Activated CD8-positive, alpha-beta T cell treated with anti-CD3 and anti-CD28 coated beads for 36 hours (primary cell): ENCODE measurements around the gene INPP4B. TPM values are rescaled to one million over a fixed set of nuclear protein-coding genes. Genes with fewer than 3 reads are reported as not detected.

Source experiments
- ATAC-seq: fragments of 200-7000 bp; cut with Tn5 transposase; one replicate; pipeline ENCODE4 v1.10.0; 2021; ENCODE audit warnings: mild to moderate bottlenecking, moderate library complexity
- CTCF ChIA-PET: fragments of 350-600 bp; sonication (Branson Sonifier 250); formaldehyde crosslinking; loops from one replicate; lab custom pipeline; 2021; ENCODE audit warnings: antibody characterized with exemption; lab: Charles Lee
- POLR2A ChIA-PET: fragments of 350-600 bp; sonication (Branson Sonifier 250); formaldehyde crosslinking; loops from one replicate; lab custom pipeline; 2021; ENCODE audit warnings: antibody characterized with exemption; lab: Charles Lee
- DNase-seq: peaks from one replicate; pipeline ENCODE4 v3.0.0-alpha.2; 2020
- H3K27ac Mint-ChIP-seq: one replicate; pipeline ENCODE4 v1.8.0; 2021; ENCODE audit warnings: mild to moderate bottlenecking, mixed read lengths
- H3K27me3 Mint-ChIP-seq: one replicate; pipeline ENCODE4 v1.8.0; 2021; ENCODE audit warnings: mixed read lengths
- H3K36me3 Mint-ChIP-seq: one replicate; pipeline ENCODE4 v1.8.0; 2021; ENCODE audit warnings: low read depth, mixed read lengths
- H3K4me1 Mint-ChIP-seq: one replicate; pipeline ENCODE4 v1.8.0; 2021; ENCODE audit warnings: low read depth, mixed read lengths
- H3K4me3 Mint-ChIP-seq: one replicate; pipeline ENCODE4 v1.8.0; 2021; ENCODE audit warnings: mild to moderate bottlenecking, moderate library complexity, mixed read lengths
- H3K9me3 Mint-ChIP-seq: one replicate; pipeline ENCODE4 v1.8.0; 2021; ENCODE audit warnings: mixed read lengths
- intact Hi-C: fragments of 100-400 bp; cut with micrococcal nuclease; formaldehyde crosslinking; loops from one replicate; pipeline ENCODE4 v1.10.0; 2022
- total RNA-seq, 2 experiments: library from RNA; stranded (reverse); gene quantifications; one replicate each; pipeline ENCODE4 v1.2.3, GENCODE V29; 2021
- TF ChIP-seq, protein P1 (sequence below): fragments of 200-600 bp; IDR thresholded peaks from one replicate; pipeline ENCODE4 v1.8.0; 2022; ENCODE audit warnings: antibody characterized with exemption, mild to moderate bottlenecking

INPP4B gene
- total RNA-seq, 2 experiments from 2014 or later = 46.1 to 46.9 TPM

DNA sequence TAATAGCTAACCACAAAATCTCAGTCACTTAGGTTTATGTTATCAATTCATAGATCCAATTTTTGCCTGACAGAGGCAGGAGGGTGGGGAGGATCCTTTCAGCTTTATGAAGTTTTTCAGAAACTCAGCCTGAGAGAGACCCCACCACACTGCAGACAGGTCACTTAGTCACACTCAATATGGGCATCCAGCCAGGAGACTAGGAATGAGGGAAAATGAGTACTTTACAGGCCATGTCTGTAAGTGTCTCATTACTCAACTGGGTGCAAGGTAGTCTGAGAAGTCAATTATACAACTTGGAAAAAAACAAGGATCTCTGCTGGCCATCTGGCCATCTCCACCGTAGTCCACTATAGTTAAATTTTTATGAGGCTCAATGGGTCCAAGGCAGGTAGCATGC lies 365.9 kb downstream of the INPP4B start:
- POLR2A ChIA-PET = no interaction called here
- DNase-seq (no peak), ATAC-seq (no peak)
- H3K36me3 Mint-ChIP-seq = no peaks in the 10 kb centered on the region
- H3K4me1 Mint-ChIP-seq = peaks cover 4% of the 10 kb centered on the region
- H3K4me3 Mint-ChIP-seq = no peak overlapping the region
- no peak overlapping the region for H3K27ac Mint-ChIP-seq
- H3K9me3 Mint-ChIP-seq = no peaks in the 10 kb centered on the region
- CTCF ChIA-PET = no interaction called here
- TF ChIP-seq, protein P1, sequence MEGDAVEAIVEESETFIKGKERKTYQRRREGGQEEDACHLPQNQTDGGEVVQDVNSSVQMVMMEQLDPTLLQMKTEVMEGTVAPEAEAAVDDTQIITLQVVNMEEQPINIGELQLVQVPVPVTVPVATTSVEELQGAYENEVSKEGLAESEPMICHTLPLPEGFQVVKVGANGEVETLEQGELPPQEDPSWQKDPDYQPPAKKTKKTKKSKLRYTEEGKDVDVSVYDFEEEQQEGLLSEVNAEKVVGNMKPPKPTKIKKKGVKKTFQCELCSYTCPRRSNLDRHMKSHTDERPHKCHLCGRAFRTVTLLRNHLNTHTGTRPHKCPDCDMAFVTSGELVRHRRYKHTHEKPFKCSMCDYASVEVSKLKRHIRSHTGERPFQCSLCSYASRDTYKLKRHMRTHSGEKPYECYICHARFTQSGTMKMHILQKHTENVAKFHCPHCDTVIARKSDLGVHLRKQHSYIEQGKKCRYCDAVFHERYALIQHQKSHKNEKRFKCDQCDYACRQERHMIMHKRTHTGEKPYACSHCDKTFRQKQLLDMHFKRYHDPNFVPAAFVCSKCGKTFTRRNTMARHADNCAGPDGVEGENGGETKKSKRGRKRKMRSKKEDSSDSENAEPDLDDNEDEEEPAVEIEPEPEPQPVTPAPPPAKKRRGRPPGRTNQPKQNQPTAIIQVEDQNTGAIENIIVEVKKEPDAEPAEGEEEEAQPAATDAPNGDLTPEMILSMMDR = no peak
- intact Hi-C loops = no loop called here
- no peaks in the 10 kb centered on the region for H3K27me3 Mint-ChIP-seq

DNA sequence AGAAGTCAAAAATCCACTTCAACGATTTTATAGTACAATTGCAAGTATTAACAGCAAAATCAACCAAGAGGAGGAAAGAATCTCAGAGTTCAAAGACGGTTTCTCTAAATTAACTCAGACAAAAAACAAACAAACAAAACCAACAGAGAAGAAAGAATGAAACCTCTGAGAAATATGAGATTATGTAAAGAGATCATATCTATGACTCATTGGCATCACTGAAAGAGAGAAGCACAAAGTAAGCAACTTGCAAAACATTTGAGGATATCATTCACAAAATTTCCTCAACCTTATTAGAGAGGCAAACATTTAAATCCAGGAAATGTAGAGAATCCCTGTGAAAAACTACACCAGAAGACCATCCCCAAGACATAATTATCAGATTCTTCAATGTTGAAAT lies 370.4 kb downstream of the INPP4B start:
- no peaks in the 10 kb centered on the region for H3K27me3 Mint-ChIP-seq
- ChIA-PET POLR2A (interaction anchor here (0.6 to 0.7 kb wide), 2 partner anchors 66 to 71 kb away, joined by 3 read pairs; no protein-coding TSS in a partner anchor), CTCF (interaction anchor here (1.2 kb wide), 1 partner anchor 11 kb away, joined by 3 read pairs; no protein-coding TSS in a partner anchor)
- no peaks in the 10 kb centered on the region for H3K9me3 Mint-ChIP-seq
- no peak overlapping the region for H3K4me3 Mint-ChIP-seq
- H3K27ac Mint-ChIP-seq = no peak overlapping the region
- H3K36me3 Mint-ChIP-seq = no peaks in the 10 kb centered on the region
- ATAC-seq (no peak), DNase-seq (no peak)
- TF ChIP-seq, protein P1 = no peak
- intact Hi-C loops = no loop called here
- peaks cover 10% of the 10 kb centered on the region for H3K4me1 Mint-ChIP-seq

DNA sequence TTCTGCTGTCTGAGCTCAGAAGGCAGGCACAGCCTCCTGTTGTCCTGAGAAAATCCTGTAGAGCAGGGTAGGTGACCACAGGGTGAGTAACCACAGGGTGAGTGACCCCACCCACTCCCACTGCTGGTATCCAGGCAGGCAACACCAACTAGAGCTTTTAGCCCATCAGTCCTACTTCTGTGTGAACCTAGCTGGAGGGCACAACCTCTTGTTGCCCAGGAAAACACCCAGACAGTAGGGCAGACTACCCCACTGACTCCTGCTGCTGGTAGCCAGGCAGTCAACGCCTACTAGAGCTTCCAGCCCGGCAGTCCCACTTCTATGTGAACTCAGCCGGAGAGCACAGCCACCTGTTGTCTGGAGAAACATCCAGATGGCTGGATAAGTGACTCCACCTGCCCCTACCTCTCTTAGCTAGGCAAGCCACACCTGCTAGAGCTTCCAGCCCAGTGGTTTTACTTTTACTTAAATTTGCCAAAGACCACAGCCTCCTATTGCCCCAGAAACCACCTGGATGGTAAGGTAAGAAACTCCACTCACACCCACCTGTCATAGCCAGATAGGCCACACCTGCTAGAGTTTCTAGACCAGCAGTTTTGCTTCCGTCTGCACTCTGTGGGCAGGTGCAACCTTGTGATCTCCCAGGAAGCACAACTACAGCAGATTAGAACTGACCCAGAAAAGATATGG lies 371.6 kb downstream of the INPP4B start:
- no peak for ATAC-seq
- ChIA-PET CTCF (no interaction called here), POLR2A (no interaction called here)
- intact Hi-C loops = no loop called here
- Mint-ChIP-seq H3K4me1 (peaks cover 10% of the 10 kb centered on the region), H3K4me3 (no peak overlapping the region), H3K36me3 (no peaks in the 10 kb centered on the region), H3K27me3 (no peaks in the 10 kb centered on the region), H3K27ac (no peak overlapping the region), H3K9me3 (no peaks in the 10 kb centered on the region)
- DNase-seq = no peak
- TF ChIP-seq, protein P1 = no peak

DNA sequence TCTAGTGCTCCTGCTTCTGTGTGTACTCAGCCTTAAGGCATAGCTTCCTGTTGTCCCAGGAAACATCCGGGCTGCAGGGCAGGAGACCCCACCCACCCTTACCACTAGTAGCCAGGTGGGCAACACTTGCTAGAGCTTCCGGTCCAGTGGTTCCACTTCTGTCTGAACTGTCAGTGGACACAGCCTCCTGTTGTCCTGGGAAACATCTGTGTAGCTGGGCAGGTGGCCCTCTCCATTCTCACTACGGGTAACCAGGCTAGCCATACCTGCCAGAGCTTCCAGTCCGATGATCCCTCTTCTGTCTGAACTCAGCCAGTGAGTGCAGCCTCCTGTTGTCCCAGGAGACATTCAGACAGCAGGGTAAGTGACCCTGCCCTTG lies 372.2 kb downstream of the INPP4B start:
- intact Hi-C loops = no loop called here
- Mint-ChIP-seq H3K9me3 (no peaks in the 10 kb centered on the region), H3K4me1 (peaks cover 10% of the 10 kb centered on the region), H3K27me3 (no peaks in the 10 kb centered on the region), H3K4me3 (no peak overlapping the region), H3K27ac (no peak overlapping the region), H3K36me3 (no peaks in the 10 kb centered on the region)
- TF ChIP-seq, protein P1 = no peak
- ATAC-seq (no peak), DNase-seq (no peak)
- ChIA-PET POLR2A (interaction anchor here (0.9 kb wide), 1 partner anchor 56 kb away, joined by 3 read pairs; no protein-coding TSS in a partner anchor), CTCF (no interaction called here)

DNA sequence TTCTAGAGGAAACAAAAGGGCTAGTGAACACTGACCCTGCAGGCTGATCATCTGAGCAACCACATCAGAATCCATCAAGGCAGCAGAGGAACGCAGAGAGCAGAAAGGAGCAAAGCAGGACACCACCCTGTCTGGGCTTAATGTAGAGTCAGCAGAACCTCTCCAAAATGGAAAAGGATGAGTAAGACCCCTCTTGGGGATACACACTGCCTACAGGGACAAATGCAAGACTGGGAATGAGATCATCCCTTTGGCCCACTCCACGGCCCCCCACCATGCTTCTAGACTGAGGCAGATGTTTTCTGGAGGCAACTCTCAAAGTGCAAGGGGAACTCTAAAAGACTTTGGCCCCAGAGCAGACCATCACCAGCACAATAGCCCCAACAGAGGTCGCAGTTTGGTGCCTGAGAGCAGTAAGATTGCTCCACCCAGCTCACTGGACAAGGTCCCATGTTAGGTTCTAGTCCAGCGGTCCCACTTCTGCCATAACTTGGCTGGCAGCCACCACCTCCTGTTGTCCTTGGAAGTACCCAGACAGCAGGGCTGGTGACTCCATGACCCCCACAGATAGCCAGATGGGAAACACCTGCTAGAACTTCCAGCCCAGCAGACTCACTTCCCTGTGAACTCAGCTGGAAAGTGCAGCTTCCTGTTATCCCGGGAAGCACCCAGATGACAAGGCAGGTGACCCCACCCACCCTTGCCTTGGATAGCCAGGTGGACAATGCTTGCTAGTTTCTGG lies 372.7 kb downstream of the INPP4B start:
- H3K27ac Mint-ChIP-seq = no peak overlapping the region
- no peaks in the 10 kb centered on the region for H3K27me3 Mint-ChIP-seq
- intact Hi-C loops = no loop called here
- H3K9me3 Mint-ChIP-seq = no peaks in the 10 kb centered on the region
- ATAC-seq = no peak
- no peak overlapping the region for H3K4me3 Mint-ChIP-seq
- DNase-seq = no peak
- ChIA-PET POLR2A (interaction anchor here (0.9 kb wide), 1 partner anchor 56 kb away, joined by 3 read pairs; no protein-coding TSS in a partner anchor), CTCF (no interaction called here)
- TF ChIP-seq, protein P1 = no peak
- peaks cover 10% of the 10 kb centered on the region for H3K4me1 Mint-ChIP-seq
- no peaks in the 10 kb centered on the region for H3K36me3 Mint-ChIP-seq
